Measurements from ENCODE around the gene ACTR8.

Gene ACTR8

GRCh38 chr3:53833053-53833645 lies 48.8 kb downstream of the ACTR8 start:
- DNase-seq, result no peak

- no peak for DNase-seq
Measured at GRCh38 chr3:53830944-53831343, 51.0 kb downstream of the ACTR8 start.

DNA sequence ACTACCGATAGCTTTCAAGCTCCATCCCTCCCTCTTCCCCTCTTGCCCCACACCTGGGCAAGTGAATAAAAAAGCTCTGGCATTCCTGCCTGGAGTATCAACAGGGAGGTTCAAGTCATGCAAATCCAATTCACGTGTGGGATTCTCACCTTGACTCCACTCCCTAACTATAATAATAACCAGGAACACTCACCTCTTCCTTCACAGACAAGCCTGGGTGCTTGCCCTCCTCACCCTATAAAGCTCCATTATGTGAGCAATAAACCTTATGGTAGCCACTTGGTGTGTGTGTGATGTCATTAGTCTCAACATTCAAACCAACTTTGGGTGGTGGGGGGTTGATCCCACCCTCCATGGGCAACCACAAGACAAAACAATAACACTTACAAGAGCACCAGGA lies 52.3 kb downstream of the ACTR8 start:
- no peak for DNase-seq

- no peak for DNase-seq
Measured at GRCh38 chr3:53828581-53828980, 53.4 kb downstream of the ACTR8 start.

- no peak for DNase-seq
Measured at GRCh38 chr3:53826048-53826447, 55.9 kb downstream of the ACTR8 start.

DNA sequence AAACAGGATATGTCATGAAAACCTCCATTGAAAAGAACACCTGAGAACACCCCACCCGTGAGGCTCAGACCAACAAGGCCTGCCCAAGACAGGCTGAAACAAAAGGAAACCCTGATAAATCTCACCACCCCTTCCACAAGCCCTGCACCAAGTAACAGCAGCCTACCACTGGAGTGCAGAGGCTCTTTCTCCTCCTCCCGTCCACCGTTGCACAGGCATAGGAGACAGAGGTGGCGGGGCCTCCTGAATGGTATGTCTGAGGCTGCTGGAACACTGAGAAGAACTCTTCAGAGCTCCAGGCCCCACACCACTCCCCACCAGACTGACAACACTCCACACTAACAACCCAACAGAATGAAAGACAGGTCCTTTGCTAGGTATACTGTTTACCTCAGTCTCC lies 57.2 kb downstream of the ACTR8 start:
- DNase-seq, result no peak

DNA sequence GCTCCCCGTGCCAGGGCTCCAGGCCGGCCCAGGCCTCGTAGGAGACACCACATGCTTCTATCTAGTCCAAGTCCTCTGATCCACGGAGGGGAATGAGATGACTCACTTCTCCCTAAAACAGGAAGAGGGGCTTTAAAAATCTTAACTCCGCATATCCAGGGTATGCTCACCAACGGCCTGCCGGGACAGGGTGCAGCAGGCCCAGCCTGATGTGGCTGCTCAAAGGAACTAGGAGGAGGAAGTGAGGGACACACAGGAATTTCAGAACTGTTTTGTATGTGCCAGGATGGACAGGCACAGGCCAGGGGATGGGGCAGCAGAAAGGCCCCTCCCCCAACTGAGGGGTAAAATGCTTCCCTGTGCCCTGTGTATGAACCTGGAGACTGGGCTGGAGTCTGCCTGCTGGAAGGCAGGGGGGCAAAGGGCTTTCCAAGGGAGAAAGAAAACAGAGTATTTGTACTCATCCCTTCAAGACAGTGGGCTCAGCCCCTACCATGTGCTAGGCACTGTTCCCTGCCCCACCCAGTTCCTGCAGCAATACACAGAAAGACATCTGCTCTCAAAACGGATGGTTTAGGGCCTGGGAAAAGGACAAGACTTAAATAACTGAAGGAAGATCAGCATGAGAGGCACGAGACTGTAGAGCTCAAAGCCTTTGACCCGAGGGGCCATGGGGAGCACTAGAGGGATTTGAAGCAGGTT lies 57.8 kb downstream of the ACTR8 start:
- no peak for DNase-seq

DNA sequence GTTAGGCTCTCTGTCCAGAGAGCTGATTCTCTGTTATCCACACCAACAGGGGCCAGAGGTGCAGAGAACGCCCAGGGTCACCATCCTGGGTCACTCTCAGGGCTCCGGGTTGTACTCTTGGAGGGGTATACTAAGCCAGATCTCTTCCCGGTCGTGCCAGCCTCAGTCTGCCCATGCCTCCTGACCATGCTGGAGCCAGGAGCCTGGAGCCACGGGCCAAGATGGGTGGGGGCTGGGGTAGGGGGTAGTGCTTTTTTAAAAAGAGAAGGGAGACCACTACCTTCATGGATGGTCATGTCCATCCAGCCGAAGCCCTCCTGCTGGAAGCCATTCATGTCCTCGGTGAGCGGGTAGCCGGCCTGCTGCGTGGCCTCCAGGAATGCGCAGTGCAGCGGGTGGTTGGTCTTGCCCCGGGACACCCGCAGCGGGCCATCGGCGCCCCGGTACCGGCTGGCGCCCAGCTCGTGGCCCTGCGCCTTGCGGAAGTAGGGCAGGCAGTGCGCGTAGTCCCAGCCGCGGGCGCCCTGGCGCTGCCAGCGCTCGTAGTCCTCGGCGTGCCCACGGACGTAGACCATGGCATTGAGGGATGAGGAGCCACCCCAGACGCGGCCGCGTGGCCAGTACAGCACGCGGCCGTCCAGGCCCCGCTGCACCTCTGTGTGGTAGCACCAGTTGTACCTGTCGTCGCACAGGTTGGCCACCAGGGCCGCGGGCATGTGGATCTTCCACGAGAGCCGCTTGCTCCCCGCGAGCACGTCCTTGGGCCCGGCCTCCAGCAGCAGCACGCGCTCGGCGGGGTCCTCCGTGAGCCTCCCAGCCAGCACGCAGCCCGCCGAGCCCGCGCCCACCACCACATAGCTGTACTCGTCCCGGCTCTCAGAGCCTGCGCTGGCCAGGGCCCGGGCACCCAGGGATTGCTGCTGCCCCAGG lies 58.7 kb downstream of the ACTR8 start:
- no peak for DNase-seq

DNA sequence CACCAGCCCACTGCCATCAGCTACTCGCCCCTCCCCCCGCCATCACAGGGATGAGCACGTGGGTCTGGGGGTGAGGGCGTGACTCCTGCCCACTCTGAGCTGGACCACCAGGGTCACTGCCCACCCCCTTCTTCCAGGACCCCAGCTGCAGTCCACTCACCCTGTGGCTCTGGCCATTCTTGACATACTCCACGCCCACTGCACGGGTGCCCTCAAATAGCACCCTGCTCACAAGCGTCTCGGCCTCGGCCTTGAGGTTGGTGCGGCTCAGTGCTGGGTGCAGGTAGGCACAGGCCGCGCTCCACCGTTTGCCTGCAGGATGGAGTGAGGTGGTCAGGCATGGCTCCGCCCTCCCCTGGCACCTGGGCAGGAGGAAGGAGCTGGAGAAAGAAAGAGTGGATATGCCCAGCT lies 59.6 kb downstream of the ACTR8 start:
- no peak for DNase-seq

GRCh38 chr3:53821631-53822121 lies 60.3 kb downstream of the ACTR8 start:
- no peak for DNase-seq

GRCh38 chr3:53820756-53821580 lies 61.0 kb downstream of the ACTR8 start:
- no peak for DNase-seq

GRCh38 chr3:53820084-53820483 lies 61.9 kb downstream of the ACTR8 start:
- no peak for DNase-seq

DNA sequence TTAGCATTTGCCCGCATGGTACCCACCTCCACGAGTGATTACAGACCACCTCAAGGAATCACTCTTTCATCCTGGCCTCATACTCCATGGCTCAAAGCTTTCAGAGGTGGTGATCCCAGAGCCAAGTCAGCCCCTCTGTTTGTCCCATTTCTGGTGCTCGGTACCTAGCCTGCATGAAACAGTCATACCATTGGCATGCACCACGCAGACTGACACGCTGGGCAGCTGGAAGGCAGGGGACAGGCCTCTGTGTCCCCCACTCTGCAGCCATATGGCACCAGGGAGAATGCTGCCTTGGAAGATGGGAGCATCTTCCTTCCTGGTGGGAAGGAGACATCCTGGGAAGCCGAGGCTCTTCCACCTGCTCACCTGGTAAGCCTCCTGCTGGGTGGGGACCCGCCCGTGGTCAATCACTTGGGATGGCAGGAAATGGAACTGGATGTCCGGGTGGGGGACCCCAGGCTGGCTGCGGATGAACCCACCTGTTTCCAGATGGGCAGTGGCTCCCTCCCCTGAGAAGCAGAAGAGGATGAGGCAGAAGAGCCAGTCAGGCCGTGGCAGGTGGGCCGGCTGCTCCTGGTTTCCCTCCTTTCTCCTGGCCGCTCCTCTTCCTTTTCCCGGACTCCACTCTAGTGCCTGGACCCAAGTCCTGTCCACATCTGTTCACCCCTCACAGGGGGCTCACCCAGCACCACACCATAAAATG lies 62.6 kb downstream of the ACTR8 start:
- no peak for DNase-seq

DNA sequence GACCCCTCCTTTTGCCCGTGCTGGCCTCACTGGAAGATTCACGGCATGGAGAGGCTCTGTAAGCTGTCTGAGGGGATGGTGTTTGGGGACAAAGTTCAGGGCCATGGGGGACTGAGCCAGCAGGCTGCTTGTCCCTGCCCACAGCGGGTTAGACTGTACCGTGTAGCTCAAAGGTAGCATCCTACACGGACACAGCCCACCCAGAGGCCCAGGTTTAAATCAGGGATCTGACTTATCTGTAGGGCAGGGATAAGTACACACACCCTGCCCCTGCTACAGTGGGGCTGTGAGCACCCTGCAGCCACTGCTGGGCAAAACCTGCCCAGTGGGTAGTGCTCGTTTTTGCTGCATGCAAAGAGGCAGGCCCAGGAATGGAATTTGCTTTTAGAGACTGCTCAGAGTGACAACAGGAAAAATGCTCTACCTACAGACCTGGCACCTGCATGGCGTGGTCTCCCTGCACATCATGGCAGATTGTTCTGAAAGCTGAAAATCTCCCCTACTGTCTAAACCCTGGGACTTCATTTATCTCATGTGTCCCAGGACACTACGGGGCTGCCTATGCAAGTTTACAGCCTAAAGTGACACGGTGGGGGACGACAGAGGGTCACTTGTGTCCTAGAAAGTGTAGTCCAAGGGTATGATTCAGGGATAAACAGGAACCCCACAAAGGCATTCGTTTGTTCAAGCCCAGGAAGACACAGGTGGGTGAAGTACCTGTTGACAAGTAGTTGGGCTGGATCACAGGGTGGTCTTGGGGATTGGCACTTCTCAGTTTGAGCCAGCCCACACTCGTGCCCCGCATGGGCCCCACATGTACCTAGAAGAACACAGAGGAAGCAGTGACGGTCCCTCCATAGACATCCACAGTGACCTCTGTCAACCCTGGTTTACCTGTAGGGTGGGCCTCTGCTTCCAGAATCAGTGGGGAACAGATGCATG lies 63.5 kb downstream of the ACTR8 start:
- DNase-seq, result no peak

GRCh38 chr3:53817809-53818208 lies 64.1 kb downstream of the ACTR8 start:
- no peak for DNase-seq

DNA sequence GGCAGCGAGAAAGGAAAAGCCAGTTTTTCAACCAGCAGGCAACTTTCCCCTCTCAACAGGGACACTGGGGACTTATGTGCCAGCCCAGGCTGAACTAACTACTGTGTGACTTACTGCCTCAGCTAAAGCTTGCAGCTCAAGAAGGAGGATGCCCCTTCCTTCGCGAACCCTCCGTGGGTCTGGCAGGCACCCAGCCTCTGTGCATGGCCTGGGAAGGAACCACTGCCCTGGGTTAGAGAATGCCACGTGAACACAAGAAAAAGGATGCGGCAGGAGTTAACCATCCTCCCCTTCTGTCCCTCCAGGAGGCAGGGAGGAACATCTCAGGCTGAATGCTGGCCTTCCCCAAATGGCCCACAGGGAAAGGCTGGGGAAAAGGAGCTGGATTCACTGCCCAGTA lies 64.7 kb downstream of the ACTR8 start:
- no peak for DNase-seq

All from DMS153 (cell line).